ENCODE data around the gene TRABD2A.

- no peak for TF ChIP-seq CTCF (IDR thresholded peaks at IDR 0.05; ENCODE audit: insufficient read depth, low read length)
- no peak for TF ChIP-seq REST (IDR thresholded peaks at IDR 0.05; ENCODE audit: insufficient replicate concordance, low read depth)
- TF ChIP-seq GABPA (IDR thresholded peaks at IDR 0.05; ENCODE audit: low read depth), result no peak
These were observed 42.3 kb downstream of the TRABD2A start for GRCh38 chr2:84838434-84839145.
